Stimulated activated CD8-positive, alpha-beta memory T cell treated with anti-CD3 and anti-CD28 coated beads, Interleukin-4, amount 100 ng/mL, for 1 hour (primary cell): ENCODE data around the gene C1orf210.

Source experiments
- DNase-seq, 2 donors: peaks; one replicate each; pipeline ENCODE4 v3.0.0-alpha.2; 2020; ENCODE audit warnings: low read depth in 2 of 2, low spot score in 1 of 2

The C1orf210 gene

DNA sequence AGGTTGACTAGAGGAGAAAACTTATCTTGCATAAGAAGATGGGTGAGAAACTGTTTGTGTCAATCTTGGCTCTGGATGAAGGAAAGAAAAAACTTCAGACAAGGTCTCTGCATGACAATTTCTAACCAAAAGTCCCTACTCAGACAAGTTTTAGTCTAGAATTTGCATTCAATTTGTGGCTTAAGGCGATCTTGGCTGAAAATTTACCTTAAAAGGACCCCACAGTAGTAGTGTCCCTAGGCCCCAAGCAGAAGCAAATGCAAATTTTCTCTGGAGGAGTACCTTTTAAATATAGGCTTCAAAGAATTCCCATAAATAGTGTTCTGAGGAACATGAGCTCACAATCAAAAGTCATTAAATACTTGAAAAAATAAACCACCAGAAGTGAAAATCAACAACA lies 33.2 kb downstream of the C1orf210 start:
- no peak for DNase-seq

DNA sequence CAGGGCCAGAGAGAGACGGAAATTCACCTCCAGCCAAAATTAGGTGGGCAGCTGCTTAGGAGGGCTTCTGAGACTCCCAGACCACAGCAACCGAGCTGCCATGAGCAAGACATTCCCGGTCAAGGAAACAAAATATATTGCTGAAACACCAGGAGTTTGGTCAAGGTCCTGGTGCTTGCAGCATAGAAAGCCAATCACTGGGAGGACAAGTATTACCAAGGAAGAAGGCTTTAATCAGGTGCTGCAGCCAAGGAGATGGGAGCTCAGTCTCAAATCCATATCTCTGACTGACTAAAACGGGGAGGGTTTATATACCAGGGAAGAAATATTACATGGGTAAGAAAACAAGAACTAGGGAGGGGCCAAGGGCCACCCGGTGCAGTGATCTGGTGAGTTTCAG lies 34.4 kb downstream of the C1orf210 start:
- no peak for DNase-seq

DNA sequence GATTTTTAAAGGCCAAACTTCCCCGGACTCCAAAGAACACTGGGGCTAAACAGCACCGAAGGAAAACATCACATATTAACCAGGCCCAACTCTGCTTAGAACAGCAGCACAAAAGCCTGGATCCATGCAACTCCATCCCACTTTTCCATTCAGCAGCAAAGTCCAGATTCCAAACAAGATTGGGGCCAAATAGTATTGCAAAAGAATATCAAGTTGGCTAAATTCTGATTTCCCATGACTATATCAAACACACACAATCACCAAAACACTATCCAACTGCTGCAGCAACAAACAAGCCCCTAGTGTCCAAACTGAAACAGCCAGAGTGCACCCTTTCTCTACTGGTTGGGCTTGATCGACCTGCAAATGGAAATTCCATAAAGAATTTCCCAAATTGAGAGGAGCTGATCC lies 35.0 kb downstream of the C1orf210 start:
- DNase-seq, result no peak

DNA sequence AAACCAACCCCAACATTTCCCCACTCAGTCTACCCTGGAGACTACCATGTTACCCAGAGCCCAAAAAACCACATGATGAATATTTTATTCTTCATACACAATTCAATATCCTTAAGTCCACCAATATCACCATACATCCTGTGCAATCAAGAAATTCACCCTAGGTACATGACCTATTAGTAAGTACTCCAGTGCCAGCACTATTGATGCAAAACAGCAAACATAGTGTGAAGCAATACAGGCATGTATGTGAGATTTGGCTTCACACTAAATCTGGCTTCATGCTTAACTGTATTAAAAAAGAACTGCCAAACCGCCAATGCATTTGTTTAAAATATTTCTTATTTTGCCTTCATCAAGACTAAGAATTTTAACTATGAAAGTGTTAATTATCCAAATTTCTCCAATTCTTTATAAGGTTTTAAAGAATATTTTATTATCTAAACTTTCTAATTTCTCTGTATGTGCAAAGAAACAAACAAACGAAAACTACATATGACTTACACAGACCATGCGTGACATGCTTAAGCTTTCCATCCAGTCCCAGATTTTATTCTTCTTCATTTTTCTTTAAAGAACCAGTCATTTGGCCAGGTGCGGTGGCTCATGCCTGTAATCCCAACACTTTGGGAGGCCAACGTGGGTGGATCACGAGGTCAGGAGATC lies 38.0 kb downstream of the C1orf210 start:
- DNase-seq, result no peak

DNA sequence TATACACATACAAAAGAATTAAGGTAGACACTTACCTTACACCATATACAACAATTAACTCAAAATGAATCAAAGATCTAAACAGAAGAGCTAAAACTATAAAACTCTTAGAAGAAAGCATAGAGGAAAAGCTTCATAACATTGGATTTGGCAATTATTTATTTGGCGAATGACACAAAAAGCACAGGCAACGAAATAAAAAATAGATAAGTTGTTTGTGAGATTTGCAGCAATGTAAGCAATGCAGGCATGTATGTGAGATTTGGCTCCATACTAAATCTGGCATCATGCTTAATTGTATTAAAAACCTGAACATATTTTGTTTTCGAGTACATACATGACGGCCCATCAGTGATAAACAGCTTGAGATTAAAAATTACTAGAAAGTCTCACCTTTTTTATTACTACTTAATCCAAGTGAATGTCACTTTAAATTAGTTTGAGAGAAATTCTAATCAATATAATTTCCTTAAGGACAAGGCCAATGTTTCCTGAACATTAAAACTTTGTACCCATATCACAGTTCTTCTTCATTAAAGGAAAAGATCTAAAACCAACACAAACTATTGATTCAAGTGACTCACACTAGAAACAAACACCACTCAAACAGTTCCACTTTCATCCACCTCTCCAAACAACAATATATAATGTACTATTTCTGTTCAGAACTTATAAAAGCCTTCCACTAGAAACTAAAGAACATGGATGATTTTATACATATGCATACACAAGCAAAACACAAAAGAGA lies 38.7 kb downstream of the C1orf210 start:
- DNase-seq, result no peak

DNA sequence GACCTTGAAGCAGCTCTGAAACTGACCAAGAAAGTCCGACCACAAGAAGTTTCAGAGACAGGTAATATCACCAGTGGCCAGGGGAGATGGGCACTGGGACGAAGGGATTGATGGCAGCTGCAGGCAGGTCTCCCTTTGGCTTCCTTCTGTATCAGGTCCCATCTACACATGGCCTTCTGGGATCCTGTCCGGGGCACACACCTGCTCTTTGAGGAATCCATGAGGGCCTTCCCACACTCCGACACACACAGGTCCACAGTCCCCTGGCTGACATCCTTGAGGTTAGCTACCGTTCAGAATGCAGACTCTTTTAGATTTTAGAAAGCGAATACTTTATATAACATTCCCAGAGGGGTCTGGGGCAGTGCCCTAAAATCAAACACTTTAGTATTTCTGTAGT lies 42.1 kb downstream of the C1orf210 start:
- no peak for DNase-seq

DNA sequence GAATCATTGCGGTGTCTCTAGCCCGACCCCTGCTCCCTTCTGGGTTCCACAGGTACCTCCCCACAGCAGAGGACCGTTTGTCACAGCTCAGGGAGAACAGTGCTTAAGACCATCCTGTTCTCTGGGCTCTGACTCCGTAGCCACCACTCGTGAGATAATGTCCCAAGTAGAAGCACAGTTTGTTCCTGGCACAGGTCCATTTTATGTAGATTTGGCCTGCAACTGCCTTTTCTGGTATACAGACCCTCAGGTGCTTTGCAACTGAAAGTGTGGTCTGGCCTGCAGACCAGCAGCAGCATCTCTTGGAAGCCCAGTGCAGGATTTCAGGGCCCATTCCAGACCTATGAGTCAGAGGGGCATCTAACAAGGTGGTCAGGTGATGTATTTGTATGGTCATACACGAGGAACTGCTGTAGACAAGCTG lies 44.0 kb downstream of the C1orf210 start:
- DNase-seq, result no peak

DNA sequence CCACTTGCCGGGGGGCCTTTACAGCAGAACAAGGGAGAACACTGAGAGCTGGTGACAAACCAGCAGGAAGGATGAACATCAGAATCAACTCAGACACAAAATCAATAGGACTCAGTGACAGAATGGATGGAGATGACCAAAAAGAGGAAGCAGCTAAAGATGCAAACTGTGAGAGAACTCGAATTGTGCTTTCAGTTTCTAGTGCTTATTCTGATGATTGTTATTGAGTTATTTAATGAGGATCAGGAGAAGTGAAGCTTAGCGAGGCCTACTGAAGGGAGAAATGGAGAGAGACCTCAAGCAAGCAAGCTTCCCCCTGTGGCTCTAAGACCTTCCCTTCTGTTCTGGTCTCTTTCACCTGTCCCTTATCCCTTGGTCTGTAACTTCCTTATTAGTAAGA lies 45.9 kb downstream of the C1orf210 start:
- no peak for DNase-seq

DNA sequence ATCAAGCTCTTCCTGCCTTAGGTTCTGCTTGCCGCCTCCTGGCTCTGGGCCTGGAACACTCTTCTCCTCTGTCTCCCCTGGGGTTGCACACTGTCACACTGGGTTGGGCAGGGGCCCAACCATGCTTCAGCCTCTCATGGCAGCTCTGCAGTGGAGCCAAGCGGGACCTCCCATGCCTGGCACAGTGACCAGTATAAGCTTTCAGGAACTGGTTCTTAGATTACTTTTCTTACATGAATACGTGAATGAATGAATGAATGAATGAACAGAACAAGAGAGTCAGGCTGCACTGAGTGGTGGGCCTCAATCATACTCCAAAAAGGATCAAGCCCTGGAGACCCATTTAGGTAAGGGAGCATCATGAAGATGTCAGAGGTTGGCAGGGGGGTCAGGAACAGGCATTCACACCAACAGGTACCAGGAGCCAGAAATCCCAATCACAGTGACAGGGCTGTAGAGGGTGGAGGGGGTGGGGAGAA lies 46.4 kb downstream of the C1orf210 start:
- no peak for DNase-seq

DNA sequence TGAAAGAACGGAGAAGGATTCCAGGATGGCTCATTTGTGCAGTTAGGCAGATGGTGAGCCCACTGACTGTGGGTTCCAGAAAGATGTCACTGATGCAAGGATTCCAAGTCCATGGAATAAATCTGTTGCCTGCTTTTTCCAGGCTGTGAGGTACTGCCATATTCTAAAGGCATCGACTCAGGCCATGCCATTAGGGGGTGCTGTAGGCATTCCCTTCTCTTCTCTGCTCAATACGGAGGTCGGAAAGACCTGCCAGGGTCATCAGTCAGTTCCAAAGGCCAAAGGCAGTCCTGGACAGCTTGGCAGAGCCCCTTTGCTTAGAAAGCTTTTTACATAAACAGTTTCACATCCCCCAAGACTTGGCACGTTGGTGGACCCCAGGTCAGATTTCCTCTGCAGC lies 47.3 kb downstream of the C1orf210 start:
- DNase-seq, result no peak

DNA sequence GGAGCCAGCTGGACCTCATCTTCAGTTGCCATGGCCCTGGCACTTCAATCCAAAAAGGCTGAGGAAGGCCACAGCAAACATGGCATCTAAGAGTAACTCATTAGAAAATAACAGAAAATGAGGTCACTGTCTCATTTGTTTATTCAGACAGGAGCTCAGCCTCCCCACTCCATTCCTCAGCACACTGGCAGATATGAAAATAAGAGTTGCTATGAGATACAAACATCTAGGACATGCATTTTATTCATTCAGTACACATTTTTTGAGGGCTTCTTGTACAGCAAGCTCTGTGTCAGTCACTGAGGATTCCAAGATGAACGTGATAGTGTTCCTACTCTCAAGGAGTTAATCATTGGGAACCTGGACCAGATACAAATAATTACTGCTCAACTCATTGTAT lies 48.3 kb downstream of the C1orf210 start:
- DNase-seq, result no peak

DNA sequence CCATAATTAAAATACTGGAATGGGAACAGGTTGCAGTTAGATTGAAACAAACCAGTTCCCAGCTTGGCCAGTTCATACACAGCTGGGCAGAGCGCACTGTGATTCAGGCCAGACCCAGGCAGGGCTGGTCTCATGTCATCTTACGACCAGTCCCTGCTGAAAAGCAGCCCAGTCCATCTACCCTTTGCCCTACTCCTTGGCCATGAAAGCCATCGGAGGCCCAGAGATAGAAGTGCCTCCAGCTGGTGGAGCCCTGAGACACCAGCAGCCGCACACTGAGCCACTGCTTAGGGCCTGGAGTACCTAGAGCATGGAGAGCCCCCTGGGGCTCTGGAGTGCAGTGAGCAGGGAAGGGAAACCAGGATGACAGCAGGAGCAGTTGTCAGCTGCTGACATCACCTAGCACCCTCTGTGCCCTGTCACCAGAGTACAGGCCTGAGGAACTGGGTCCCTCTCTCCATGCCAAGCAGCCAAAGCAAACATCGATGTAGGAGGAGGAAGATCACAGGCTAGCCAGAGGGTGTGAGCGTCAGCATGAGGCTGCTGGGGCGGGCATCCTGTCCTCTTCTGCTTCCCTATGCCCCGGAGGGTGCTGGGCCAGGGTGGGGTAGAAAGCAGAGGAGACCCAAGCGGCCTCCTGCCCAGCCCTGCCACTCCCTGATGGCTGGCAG lies 49.8 kb downstream of the C1orf210 start:
- no peak for DNase-seq

DNA sequence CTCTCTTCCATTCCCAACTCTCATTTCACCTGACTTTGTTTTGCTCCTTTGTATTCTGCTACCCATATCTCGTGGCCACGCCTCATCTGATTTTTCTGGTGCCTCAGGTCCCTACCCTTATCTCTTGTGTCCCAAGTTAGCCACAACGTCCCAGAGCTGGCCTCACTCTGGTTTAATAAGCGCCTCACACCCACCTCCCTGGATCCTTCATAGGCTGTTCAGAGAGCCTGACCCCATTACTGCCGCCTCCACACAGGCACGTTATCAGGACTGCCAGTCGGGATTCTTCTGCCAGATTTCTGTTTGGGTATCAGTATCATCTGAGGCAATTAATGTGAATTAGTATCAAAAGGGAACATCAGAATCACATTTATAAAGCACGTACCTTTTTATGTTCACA lies 50.3 kb downstream of the C1orf210 start:
- DNase-seq, result no peak

DNA sequence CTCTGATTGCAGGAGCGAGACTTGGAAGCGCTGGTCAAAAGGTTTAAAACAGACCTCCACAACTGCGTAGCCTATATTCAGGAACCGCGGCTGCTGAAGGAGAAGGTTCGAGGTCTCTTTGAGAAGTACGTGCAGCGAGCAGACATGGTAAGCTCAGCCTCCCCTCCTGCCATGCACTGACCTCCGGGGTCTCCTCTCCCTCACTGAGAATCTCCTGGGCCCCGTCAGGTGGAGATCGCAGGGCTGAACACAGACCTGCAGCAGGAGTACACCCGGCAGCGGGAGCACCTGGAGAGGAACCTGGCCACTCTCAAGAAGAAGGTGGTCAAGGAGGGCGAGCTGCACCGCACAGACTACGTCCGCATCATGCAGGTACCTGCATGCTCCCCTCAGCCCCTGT lies 51.1 kb downstream of the C1orf210 start:
- DNase-seq, result no peak

DNA sequence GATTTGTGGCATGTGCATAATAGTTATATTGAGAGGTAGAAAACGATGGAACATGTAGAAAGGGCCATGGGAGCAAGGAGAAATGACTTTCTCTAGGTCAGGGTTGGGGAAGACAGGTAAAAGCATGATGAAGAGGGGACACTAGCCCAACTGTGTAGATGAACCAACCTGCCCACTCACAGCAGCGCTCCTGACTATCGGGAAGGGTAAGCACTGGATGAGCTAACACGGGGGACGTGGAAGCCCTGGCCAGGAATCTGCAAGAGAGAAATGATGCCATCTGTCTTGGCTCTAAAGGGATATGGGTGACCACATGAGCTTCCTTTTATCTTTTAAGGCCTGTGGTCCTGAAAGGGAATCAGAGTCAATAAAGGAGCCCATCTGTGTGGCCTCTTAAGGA lies 51.8 kb downstream of the C1orf210 start:
- no peak for DNase-seq

DNA sequence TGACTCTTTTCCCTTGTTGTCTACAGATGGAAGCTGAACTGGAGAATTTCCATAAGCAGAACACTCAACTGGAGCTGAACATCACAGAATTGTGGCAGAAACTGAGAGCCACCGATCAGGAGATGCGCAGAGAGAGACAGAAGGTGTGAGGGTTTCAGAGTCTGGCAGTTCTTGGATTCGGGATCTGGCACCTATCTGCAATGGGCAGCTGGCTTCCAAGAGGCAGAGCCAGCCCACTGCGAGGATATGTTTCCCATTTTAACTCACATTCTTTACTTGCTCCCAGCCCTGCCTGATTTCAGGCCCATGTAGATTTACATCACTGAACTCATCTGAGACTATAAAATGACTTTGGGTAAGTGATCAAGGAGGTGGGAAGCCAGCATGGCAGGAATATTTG lies 52.9 kb downstream of the C1orf210 start:
- no peak for DNase-seq

DNA sequence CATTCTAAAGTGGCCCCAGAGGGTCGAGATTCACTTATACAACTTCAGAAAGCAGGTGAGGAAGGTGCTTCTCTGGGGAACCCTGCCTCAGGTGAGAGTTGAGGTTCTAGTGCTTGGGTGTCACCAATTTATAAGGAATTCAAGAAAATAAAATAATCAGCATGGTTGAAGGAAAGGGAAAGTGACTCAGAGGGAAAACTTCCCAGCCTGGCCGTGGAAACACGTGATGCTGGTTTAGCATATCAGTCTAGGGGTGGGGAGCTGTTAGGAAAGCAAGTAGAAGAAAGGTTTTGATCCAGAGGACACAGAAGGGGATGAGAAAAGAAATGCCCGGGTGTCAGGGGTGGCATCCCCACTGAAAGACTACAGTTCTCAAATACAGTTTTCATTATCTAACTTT lies 53.3 kb downstream of the C1orf210 start:
- DNase-seq, result no peak
